RWPE2 (cell line): ENCODE measurements around the gene IL17C.
A peak's percentile ranks its signal among the peaks of the same experiment; 100 is the strongest.

Source experiments
- ATAC-seq: fragments of 200-7000 bp; cut with Tn5 transposase; 3 replicates; pipeline ENCODE4 v1.9.1; 2021; ENCODE audit warnings: low read depth
- DNase-seq: peaks from one replicate; pipeline ENCODE4 v3.0.0-alpha.2; 2020; ENCODE audit warnings: low spot score
- H3K27ac ChIP-seq: fragments of 450-650 bp; 2 replicates; pipeline ENCODE4 v1.5.1; 2017; ENCODE audit warnings: mild to moderate bottlenecking; ENCODE audit not compliant: poor library complexity, severe bottlenecking
- H3K27me3 ChIP-seq: fragments of 250-450 bp; sonication (Bioruptor Pico); 2 replicates; pipeline ENCODE4 v1.5.1; 2021; ENCODE audit warnings: mild to moderate bottlenecking, moderate library complexity; ENCODE audit not compliant: insufficient read depth, poor library complexity, severe bottlenecking
- H3K36me3 ChIP-seq: fragments of 250-450 bp; sonication (Bioruptor Pico); 2 replicates; pipeline ENCODE4 v1.5.1; 2020; ENCODE audit warnings: low read depth, mild to moderate bottlenecking, moderate library complexity
- H3K4me1 ChIP-seq: fragments of 250-450 bp; sonication (Bioruptor Pico); 2 replicates; pipeline ENCODE4 v1.5.1; 2021; ENCODE audit warnings: mild to moderate bottlenecking, moderate library complexity; ENCODE audit not compliant: insufficient read depth, poor library complexity, severe bottlenecking
- H3K4me3 ChIP-seq: fragments of 250-450 bp; sonication (Bioruptor Pico); 2 replicates; pipeline ENCODE4 v1.5.1; 2021; ENCODE audit warnings: mild to moderate bottlenecking, moderate library complexity; ENCODE audit not compliant: severe bottlenecking
- H3K9me3 ChIP-seq: fragments of 250-450 bp; sonication (Bioruptor Pico); 2 replicates; pipeline ENCODE4 v1.5.1; 2021; ENCODE audit warnings: mild to moderate bottlenecking, moderate library complexity; ENCODE audit not compliant: severe bottlenecking
- TF ChIP-seq, protein P1 (sequence below): fragments of 450-650 bp; IDR thresholded peaks from one replicate; pipeline ENCODE4 v1.5.1; 2017; ENCODE audit warnings: mild to moderate bottlenecking, moderate library complexity; ENCODE audit not compliant: poor library complexity, severe bottlenecking

The IL17C gene

DNA sequence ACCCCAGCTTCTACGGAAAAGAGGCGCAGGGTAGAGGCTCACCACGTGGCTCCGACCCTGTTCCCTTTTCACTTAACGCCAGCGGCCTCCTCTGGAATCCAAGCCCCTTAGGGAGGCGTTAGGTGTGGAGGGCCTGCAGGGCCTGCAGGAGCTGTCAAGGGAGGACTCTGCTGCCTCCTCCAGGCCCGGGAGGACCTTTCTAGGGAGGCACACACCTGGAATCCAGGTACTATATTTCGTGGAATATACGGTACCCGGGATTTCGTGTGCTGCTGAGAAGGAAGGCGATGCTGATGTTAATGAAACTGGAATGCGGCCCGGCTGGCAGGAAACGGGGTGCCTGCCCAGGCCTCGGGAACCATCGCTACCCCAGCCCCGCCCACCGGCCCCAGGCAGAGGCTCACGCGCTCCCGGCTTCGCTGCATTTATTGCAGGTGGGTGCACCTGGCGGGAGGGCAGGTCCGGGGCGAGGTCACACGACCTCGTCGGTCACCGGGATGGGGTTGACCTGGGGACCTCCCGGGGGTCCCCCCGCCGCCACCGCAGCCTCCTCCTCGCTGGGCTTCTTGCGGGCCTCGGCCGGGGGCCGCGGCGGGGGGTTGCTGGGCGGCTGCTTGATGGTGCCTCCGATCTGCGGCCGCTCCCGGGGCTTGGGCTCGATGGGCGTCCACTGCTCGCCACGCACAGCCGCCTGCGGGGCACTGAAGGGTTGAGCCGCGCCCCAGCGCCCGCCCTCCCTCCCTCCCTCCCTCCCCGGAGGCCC, 4.7 kb downstream of the IL17C start:
- no peaks in the 10 kb centered on the region for H3K9me3 ChIP-seq
- no peaks in the 10 kb centered on the region for H3K4me1 ChIP-seq
- DNase-seq (peak; percentile 75), ATAC-seq (no peak)
- no peak overlapping the region for H3K4me3 ChIP-seq
- peaks cover 30% of the 10 kb centered on the region for H3K27me3 ChIP-seq
- H3K36me3 ChIP-seq: no peaks in the 10 kb centered on the region
- TF ChIP-seq, protein P1, sequence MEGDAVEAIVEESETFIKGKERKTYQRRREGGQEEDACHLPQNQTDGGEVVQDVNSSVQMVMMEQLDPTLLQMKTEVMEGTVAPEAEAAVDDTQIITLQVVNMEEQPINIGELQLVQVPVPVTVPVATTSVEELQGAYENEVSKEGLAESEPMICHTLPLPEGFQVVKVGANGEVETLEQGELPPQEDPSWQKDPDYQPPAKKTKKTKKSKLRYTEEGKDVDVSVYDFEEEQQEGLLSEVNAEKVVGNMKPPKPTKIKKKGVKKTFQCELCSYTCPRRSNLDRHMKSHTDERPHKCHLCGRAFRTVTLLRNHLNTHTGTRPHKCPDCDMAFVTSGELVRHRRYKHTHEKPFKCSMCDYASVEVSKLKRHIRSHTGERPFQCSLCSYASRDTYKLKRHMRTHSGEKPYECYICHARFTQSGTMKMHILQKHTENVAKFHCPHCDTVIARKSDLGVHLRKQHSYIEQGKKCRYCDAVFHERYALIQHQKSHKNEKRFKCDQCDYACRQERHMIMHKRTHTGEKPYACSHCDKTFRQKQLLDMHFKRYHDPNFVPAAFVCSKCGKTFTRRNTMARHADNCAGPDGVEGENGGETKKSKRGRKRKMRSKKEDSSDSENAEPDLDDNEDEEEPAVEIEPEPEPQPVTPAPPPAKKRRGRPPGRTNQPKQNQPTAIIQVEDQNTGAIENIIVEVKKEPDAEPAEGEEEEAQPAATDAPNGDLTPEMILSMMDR: no peak
- no peak overlapping the region for H3K27ac ChIP-seq

DNA sequence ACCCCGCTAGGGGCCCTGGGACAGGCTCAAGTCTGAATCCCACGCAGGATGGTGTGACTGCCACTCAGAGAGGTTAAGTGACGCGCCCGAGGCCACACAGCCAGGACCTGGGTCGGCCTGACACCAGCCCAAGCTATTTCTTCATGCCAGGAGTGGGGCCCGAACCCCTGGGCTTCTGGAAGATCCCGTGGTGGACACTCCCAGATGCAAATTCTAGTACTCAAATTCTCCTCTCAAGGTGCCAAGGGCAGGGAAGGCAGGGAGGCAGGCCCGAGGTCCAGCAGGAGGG, 5.2 kb downstream of the IL17C start:
- Histone ChIP-seq H3K27ac (no peak overlapping the region), H3K4me1 (no peaks in the 10 kb centered on the region), H3K36me3 (no peaks in the 10 kb centered on the region), H3K9me3 (no peaks in the 10 kb centered on the region), H3K27me3 (peaks cover 27% of the 10 kb centered on the region), H3K4me3 (no peak overlapping the region)
- ATAC-seq: no peak
- TF ChIP-seq, protein P1: no peak
- DNase-seq: no peak

DNA sequence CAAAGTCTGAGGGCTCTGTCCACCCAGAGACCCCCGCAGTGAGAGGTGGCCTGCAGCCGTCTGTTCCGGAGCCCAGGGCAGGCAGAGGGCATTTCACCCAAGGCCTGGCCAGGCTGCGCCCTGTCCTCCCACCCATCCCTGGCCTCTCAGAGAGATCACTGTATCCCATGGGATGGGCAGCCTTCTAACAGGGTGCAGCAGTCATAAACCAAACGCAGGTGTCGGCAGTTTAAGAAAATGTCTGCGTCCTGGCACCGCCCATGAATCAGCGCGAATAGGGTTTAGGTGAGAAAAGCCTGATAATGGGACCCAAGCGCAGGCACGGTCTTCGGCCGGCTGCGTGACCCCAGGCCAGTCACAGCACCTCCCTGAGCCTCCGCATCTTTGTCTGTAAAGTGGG, 7.1 kb downstream of the IL17C start:
- peaks cover 8% of the 10 kb centered on the region for H3K27me3 ChIP-seq
- no peak for DNase-seq
- H3K27ac ChIP-seq: no peak overlapping the region
- no peak overlapping the region for H3K4me3 ChIP-seq
- no peaks in the 10 kb centered on the region for H3K9me3 ChIP-seq
- no peaks in the 10 kb centered on the region for H3K4me1 ChIP-seq
- TF ChIP-seq, protein P1: no peak
- H3K36me3 ChIP-seq: no peaks in the 10 kb centered on the region
- no peak for ATAC-seq

DNA sequence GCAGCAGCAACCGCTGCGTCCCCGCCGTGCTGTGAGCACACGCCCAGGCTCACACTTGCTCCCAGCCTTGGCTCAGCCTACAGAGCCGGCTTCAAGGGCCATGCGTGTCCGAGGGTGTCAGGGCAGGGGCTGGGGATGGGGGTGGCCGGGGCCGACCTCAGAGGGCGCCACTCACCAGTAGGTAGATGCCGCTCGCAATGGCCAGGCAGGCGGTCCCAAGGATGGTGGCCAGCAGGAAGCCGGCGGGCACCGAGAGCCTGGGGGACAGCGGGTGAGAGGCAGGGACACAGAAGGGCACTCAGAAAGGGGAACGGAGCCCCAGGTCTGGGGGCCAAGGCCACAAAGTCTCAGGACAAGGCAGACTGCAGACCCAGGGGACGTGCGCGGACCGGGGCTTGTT, 7.6 kb downstream of the IL17C start:
- Histone ChIP-seq H3K4me1 (no peaks in the 10 kb centered on the region), H3K9me3 (no peaks in the 10 kb centered on the region), H3K27ac (no peak overlapping the region), H3K27me3 (peaks cover 4% of the 10 kb centered on the region), H3K36me3 (no peaks in the 10 kb centered on the region), H3K4me3 (no peak overlapping the region)
- TF ChIP-seq, protein P1: no peak
- no peak for ATAC-seq
- DNase-seq: no peak

DNA sequence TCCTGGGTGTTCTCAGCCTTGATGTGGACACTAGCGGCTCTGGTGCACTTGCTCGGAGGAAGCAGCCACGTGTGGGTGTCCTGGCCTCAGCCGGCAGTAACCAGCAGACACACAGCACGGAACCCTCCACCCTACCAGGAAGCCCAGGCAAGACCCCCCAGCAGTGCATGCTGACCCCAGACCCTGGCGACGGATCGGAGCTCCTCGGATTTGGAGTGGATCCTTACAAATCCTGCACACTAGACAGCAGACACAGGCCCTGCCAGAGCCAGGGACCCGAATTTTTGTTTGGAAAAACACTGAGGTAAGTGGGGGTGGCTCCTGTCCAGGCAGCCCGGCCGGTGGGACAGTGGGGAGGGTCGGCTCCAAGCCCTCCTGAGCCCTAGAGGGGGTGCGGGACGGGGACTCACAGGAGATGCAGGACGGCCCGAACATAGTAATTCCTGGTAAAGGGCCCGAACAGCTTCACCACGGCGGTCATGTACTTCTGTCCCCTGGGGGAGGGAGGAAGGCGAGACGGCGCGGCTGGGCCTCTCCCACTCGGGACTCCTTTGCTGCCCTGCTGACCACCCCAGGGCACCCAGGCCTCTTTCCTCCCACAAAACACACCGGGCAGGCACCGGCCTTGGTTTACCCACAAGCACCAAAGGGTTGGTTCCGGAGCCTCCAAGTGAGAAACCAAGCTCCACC, 8.1 kb downstream of the IL17C start:
- TF ChIP-seq, protein P1: no peak
- no peak overlapping the region for H3K4me3 ChIP-seq
- DNase-seq: peak; percentile 70
- H3K27me3 ChIP-seq: no peaks in the 10 kb centered on the region
- no peaks in the 10 kb centered on the region for H3K4me1 ChIP-seq
- H3K27ac ChIP-seq: no peak overlapping the region
- H3K36me3 ChIP-seq: peaks cover 3% of the 10 kb centered on the region
- no peaks in the 10 kb centered on the region for H3K9me3 ChIP-seq
- ATAC-seq: no peak
